GM12892 (cell line): ENCODE results near the gene RPGRIP1.

ENCODE experiments used
- POLR2A ChIP-seq: IDR thresholded peaks from 2 replicates; pipeline ENCODE4 v1.6.1; 2011; ENCODE audit warnings: low read depth, low read length, control low read depth
- POLR2AphosphoS5 ChIP-seq: IDR thresholded peaks from 2 replicates; pipeline ENCODE4 v1.6.1; 2011; ENCODE audit warnings: low read depth, low read length, control low read depth
- TAF1 ChIP-seq: IDR thresholded peaks from 2 replicates; pipeline ENCODE4 v1.6.1; 2011; ENCODE audit warnings: low read depth, mild to moderate bottlenecking, control low read depth, low read length, borderline replicate concordance

- TF ChIP-seq POLR2AphosphoS5 (no peak), POLR2A (no peak), TAF1 (no peak)
Measured at GRCh38 chr14:21279783-21280182, at the start of gene RPGRIP1.
